Transverse colon (tissue), 4 donors: ENCODE data around the gene F11R. TPM values are rescaled to one million over a fixed set of nuclear protein-coding genes. Genes with fewer than 3 reads are reported as not detected.
"Not testable (repeated sequence)": the region's sequence is repeated elsewhere in the genome, so short reads cannot be mapped to it uniquely, and the experiment has no call there.

Experiments used
- DNase-seq: peaks from one replicate; pipeline ENCODE4 v3.0.0-alpha.2; 2019
- H3K27ac ChIP-seq, 4 donors: fragments of 200-600 bp; sonication (generic); 2 replicates each; pipeline ENCODE4 v1.5.1; 2016 to 2018; ENCODE audit warnings: inconsistent platforms in 4 of 4
- H3K27me3 ChIP-seq: fragments of 200-600 bp; sonication (generic); 2 replicates; pipeline ENCODE4 v1.5.1; 2017; ENCODE audit warnings: inconsistent platforms
- H3K36me3 ChIP-seq, 4 donors: fragments of 200-600 bp; sonication (generic); 2 replicates each; pipeline ENCODE4 v1.5.1; 2017 to 2019; ENCODE audit warnings: inconsistent platforms in 4 of 4
- H3K4me1 ChIP-seq, 4 donors: fragments of 200-600 bp; sonication (generic); 2 replicates each; pipeline ENCODE4 v1.5.1; 2017 to 2020; ENCODE audit warnings: inconsistent platforms in 4 of 4
- H3K4me3 ChIP-seq, 4 donors: fragments of 200-600 bp; sonication (generic); 1 replicate in 1 of 4; 2 replicates in 3 of 4; pipeline versions ENCODE4 v1.5.1 to v1.6.1; 2017 to 2019; ENCODE audit warnings: inconsistent platforms in 4 of 4
- H3K9me3 ChIP-seq, 2 donors: fragments of 200-600 bp; sonication (generic); 2 replicates each; pipeline ENCODE4 v1.5.1; 2017 to 2019; ENCODE audit warnings: inconsistent platforms in 2 of 2
- EP300 ChIP-seq: sonication (generic); formaldehyde crosslinking; IDR thresholded peaks from one replicate; pipeline ENCODE4 v1.6.1; 2017; ENCODE audit warnings: antibody characterized with exemption, low read depth
- POLR2A ChIP-seq: fragments of 450-650 bp; IDR thresholded peaks from one replicate; pipeline ENCODE4 v1.6.1; 2016; ENCODE audit warnings: antibody characterized with exemption, mild to moderate bottlenecking, moderate library complexity
- POLR2AphosphoS5 ChIP-seq, 3 donors: sonication (generic); formaldehyde crosslinking; IDR thresholded peaks; one replicate each; pipeline ENCODE4 v1.6.1; 2016; ENCODE audit warnings: antibody characterized with exemption in 3 of 3
- WGBS, 2 donors: methylation state at CpG; one replicate each; pipeline ENCODE4 v1.1.5; 2018; ENCODE audit warnings: low coverage in 1 of 2; 5-methylcytosine and 5-hydroxymethylcytosine counted together
- in situ Hi-C, 4 donors: fragments of 200-750 bp; cut with MboI; loops; one replicate each; pipeline versions ENCODE4 v1.15.0 to v1.15.1; 2017; ENCODE audit warnings: low sequenced_read_pairs in 3 of 4, low pct_ligation_motif_present in 1 of 4, low pct_unique_long_range_greater_than_20kb in 1 of 4
- intact Hi-C: fragments of 100-400 bp; cut with DNase I; formaldehyde crosslinking; loops from one replicate; pipeline ENCODE4 v1.15.1; 2023; ENCODE audit warnings: low total_unique reads
- total RNA-seq, 4 donors: library from RNA; depleted of rRNA; stranded (reverse); fragments of >200 nt; gene quantifications; one replicate each; pipeline ENCODE4 v1.1.0, GENCODE V29; 2016
- TF ChIP-seq, protein P1 (sequence below), 5 experiments: fragments of 200-600 bp in 3 of 5; fragments of 450-650 bp in 2 of 5; sonication (generic) in 3 of 5; IDR thresholded peaks; 1 replicate in 2 of 5; 2 replicates in 3 of 5; pipeline ENCODE4 v1.5.1; 2016 to 2017; ENCODE audit warnings: antibody characterized with exemption in 5 of 5, inconsistent platforms in 3 of 5, mild to moderate bottlenecking in 2 of 5, moderate library complexity in 1 of 5

F11R gene
- total RNA-seq, 4 donors from 2014 or later: 91.7 to 126 (median 105) TPM

DNA sequence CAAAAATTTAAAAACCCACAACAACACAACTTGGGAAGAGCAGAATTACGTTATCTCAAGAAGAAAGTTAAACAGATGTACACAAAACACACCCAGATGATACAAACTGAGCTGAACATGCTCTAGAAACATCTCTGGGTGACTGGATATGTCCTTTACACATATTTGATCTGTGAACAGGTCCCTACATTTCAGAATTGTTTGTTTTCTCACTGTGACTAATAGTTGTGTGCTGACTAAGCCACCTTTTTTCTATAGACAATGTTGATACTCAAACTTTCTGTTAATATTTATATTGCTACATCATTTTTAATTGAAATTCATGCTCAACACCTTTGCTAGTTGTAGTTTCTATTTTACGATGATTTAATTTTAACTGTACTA is 1.0 kb upstream of the F11R start:
- Histone ChIP-seq H3K9me3 (no peaks in the 10 kb centered on the region), H3K27me3 (no peaks in the 10 kb centered on the region), H3K36me3 (no peaks in the 10 kb centered on the region), H3K4me3 (peak overlapping the region in 2 of 4 donors; percentile 50 to 58), H3K4me1 (peaks cover 0 to 35% (median 24%) of the 10 kb centered on the region in 4 donors), H3K27ac (peak overlapping the region; percentile 81 to 90 (median 86))
- TF ChIP-seq POLR2A: no peak
- no peak for DNase-seq
- WGBS, 2 donors: 60 to 67% methylated on average over 2 of the region's 2 CpGs
- intact Hi-C loops (no loop called here), in situ Hi-C loops (no loop called here)

DNA sequence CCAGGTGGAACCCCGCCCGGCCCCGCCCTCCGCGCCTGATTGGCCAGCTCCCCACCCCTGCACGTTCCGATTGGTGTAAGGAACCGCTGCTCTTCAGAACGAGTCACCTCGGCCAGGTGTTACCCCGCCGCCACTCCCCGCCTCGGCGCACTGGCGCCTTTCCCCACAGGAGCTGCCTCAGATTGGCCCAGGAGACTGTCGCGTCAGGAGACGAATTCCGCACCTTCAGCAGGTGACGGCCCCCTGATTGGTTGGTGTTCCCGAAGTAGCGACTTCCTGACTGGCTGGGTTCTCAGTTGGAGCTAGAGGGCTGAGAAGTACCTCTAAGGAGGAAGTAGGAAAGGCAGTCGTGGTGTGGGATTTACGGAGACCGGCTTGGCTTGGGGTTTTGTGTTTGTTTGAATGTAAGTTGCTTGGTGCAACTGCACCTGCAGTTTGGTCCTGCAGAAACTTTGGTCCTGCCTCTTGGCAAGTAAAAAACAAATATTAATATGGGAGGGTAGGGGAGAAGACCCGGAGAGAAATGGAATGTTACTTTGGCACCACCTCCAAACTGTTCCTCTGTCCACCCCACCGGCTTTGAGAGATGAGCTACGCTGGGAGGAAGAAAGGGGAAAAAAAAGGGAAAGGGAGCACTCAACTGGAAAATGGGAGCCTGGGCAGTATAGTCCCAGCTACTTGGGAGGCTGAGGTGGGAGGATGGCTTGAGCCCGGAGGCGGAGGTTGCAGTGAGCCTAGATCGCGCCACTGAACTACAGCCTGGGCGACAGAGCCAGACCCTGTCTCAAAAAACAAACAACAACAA is 415 bp upstream of the F11R start:
- no peaks in the 10 kb centered on the region for H3K27me3 ChIP-seq
- peak; percentile 94 to 98 (median 95) for TF ChIP-seq POLR2AphosphoS5 (IDR thresholded peaks at IDR 0.05)
- TF ChIP-seq, protein P1, sequence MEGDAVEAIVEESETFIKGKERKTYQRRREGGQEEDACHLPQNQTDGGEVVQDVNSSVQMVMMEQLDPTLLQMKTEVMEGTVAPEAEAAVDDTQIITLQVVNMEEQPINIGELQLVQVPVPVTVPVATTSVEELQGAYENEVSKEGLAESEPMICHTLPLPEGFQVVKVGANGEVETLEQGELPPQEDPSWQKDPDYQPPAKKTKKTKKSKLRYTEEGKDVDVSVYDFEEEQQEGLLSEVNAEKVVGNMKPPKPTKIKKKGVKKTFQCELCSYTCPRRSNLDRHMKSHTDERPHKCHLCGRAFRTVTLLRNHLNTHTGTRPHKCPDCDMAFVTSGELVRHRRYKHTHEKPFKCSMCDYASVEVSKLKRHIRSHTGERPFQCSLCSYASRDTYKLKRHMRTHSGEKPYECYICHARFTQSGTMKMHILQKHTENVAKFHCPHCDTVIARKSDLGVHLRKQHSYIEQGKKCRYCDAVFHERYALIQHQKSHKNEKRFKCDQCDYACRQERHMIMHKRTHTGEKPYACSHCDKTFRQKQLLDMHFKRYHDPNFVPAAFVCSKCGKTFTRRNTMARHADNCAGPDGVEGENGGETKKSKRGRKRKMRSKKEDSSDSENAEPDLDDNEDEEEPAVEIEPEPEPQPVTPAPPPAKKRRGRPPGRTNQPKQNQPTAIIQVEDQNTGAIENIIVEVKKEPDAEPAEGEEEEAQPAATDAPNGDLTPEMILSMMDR (IDR thresholded peaks at IDR 0.05): no peak
- TF ChIP-seq EP300: no peak
- peak; percentile 98 for TF ChIP-seq POLR2A
- no peaks in the 10 kb centered on the region for H3K9me3 ChIP-seq
- H3K27ac ChIP-seq: peak overlapping the region; percentile 82 to 90 (median 90)
- DNase-seq: peak; percentile 97
- intact Hi-C loops: no loop called here
- WGBS, 2 donors: 15 to 38% methylated on average over 9 to 31 of the region's 34 CpGs
- H3K4me3 ChIP-seq: peak overlapping the region; percentile 50 to 69 (median 54)
- peaks cover 0 to 35% (median 24%) of the 10 kb centered on the region in 4 donors for H3K4me1 ChIP-seq
- H3K36me3 ChIP-seq: no peaks in the 10 kb centered on the region
- in situ Hi-C loops: no loop called here

DNA sequence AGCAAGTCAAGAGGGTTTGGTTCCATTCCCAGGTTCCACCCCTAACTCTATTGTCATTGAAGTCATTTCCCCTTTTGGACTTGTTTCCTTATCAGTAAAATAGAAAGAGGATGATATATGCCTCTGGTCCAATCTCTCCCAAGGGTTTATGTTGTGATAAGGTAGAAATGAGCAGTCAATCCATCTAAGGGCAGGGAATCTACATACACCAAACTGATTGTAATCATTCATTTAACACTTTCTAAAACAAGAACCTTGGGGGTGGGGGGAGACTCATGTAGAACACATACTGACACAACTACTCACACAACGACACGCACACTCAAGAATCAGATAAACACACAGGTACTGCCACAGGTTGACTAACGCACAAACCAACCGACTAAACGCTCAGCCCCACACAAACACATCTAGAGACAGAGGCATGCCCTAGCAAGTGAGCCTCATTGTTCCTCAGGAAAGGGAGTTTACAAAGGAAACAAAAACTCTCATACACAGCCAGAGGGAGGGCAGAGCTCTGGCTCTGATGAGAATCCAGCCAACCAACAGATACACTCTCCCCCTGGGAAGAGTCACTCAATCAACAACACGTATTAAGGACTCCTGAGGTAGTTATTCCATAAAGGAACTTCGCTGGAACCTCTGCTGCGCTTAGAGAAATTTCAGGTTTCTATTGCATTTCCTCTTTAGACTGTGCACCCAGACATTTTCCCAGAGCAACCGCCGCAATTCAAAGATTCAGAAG is 1.0 kb downstream of the F11R start:
- TF ChIP-seq POLR2A: peak; percentile 4
- TF ChIP-seq EP300: no peak
- no peaks in the 10 kb centered on the region for H3K9me3 ChIP-seq
- WGBS, 2 donors: 0 to 19% methylated on average over 2 to 10 of the region's 10 CpGs
- H3K27ac ChIP-seq: peak overlapping the region; percentile 82 to 90 (median 90)
- no peaks in the 10 kb centered on the region for H3K27me3 ChIP-seq
- H3K36me3 ChIP-seq: no peaks in the 10 kb centered on the region
- peak overlapping the region; percentile 50 to 69 (median 54) for H3K4me3 ChIP-seq
- DNase-seq: no peak
- intact Hi-C loops (no loop called here), in situ Hi-C loops (no loop called here)
- H3K4me1 ChIP-seq: peaks cover 0 to 41% (median 27%) of the 10 kb centered on the region in 4 donors

DNA sequence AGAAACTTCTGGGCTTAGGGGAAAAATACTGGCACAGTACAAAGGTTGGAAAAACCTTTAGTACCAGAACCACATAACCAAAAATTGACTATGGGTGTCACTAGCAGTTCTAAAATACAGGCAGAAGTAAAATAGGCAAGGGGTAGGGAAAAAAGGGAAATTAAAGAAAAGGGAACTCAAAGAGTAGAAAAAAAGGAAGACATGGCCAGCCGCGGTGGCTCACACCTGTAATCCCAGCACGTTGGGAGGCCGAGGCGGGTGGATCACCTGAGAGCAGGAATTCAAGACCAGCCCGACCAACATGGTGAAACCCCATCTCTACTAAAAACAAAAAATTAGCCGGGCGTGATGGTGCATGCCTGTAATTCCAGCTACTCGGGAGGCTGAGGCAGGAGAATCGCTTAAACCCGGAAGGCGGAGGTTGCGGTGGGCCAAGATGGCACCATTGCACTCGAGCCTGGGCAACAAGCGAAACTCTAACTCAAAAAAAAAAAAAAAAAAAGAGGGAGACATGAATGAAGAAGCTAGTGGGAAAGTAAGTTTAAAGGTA is 1.8 kb downstream of the F11R start:
- Histone ChIP-seq H3K4me3 (peak overlapping the region in 1 of 4 donors; percentile 19), H3K4me1 (peaks cover 6 to 49% (median 33%) of the 10 kb centered on the region in 4 donors), H3K27ac (peak overlapping the region; percentile 82 to 90 (median 90))
- 64 to 89% methylated on average over 7 to 15 of the region's 15 CpGs for WGBS, 2 donors
- H3K9me3 ChIP-seq, H3K36me3 ChIP-seq, DNase-seq, intact Hi-C loops, H3K27me3 ChIP-seq, in situ Hi-C loops: not testable (repeated sequence)

DNA sequence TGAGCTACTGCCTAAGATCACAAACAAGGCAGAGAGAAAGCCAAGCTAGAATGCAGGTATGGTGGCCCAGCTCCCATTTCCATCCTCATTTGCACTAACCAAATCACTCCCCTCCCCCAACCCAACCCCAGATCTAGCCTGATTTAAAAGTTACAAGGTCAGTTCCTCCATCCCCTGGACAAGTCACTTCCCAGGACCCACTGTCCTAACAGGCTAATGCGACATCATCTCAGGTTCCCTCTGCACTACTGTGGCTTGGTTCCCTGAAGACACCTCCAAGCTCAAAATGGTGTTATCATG is 2.4 kb downstream of the F11R start:
- H3K4me1 ChIP-seq: peaks cover 8 to 51% (median 36%) of the 10 kb centered on the region in 4 donors
- no peaks in the 10 kb centered on the region for H3K36me3 ChIP-seq
- no peaks in the 10 kb centered on the region for H3K27me3 ChIP-seq
- DNase-seq: no peak
- intact Hi-C loops (no loop called here), in situ Hi-C loops (no loop called here)
- H3K9me3 ChIP-seq: no peaks in the 10 kb centered on the region
- peak overlapping the region; percentile 82 to 90 (median 90) for H3K27ac ChIP-seq
- H3K4me3 ChIP-seq: no peak overlapping the region
- 83% methylated on average over 1 of the region's 1 CpG; no CpG with 5 or more reads in 1 of the 2 donors for WGBS, 2 donors
- TF ChIP-seq EP300 (no peak), POLR2A (no peak)
